Measurements from ENCODE around the gene ODF4. TPM values are rescaled to one million over a fixed set of nuclear protein-coding genes. Genes with fewer than 3 reads are reported as not detected.
A peak's percentile ranks its signal among the peaks of the same experiment; 100 is the strongest.

The ODF4 gene
- total and polyA plus RNA-seq, 4 donors: not detected

- no peak for DNase-seq (ENCODE audit: low spot score)
- Histone ChIP-seq H3K36me3 (ENCODE audit: control insufficient read depth in 4 of 4, insufficient read depth in 3 of 4, low read depth in 1 of 4, low read length in 3 of 4) (peaks cover 5 to 15% (median 14%) of the 10 kb centered on the region in 4 donors), H3K27me3 (ENCODE audit: control insufficient read depth in 4 of 4, insufficient read depth in 4 of 4, low read length in 3 of 4) (no peaks in the 10 kb centered on the region), H3K4me3 (ENCODE audit: low read depth in 1 of 3, low read length in 3 of 3) (no peak overlapping the region), H3K9me3 (ENCODE audit: control insufficient read depth in 4 of 4, low read length in 3 of 4) (no peaks in the 10 kb centered on the region), H3K27ac (ENCODE audit: low read depth in 1 of 2, low read length in 2 of 2) (peak overlapping the region; percentile 25 to 28), H3K4me1 (ENCODE audit: control insufficient read depth in 4 of 4, insufficient read depth in 4 of 4, low read length in 3 of 4) (peaks cover 13 to 38% (median 27%) of the 10 kb centered on the region in 4 donors), H3K9ac (ENCODE audit: low read depth in 1 of 2, low read length in 2 of 2) (peak overlapping the region in 1 of 2 donors; percentile 32)
- TF ChIP-seq RXRA (IDR thresholded peaks at IDR 0.05): peak in 1 of 2 donors; percentile 11
- no peak for TF ChIP-seq FOXA2 (IDR thresholded peaks at IDR 0.05)
- peak; percentile 34 for TF ChIP-seq NR2F2 (IDR thresholded peaks at IDR 0.05)
- WGBS: 80% methylated on average over 12 of the region's 12 CpGs
Measured at GRCh38 chr17:8384801-8385378, 45.2 kb downstream of the ODF4 start.

GRCh38 chr17:8386841-8387240 lies 47.2 kb downstream of the ODF4 start:
- WGBS: 84% methylated on average over 6 of the region's 6 CpGs
- Histone ChIP-seq H3K4me3 (ENCODE audit: low read depth in 1 of 3, low read length in 3 of 3) (no peak overlapping the region), H3K36me3 (ENCODE audit: control insufficient read depth in 4 of 4, insufficient read depth in 3 of 4, low read depth in 1 of 4, low read length in 3 of 4) (peaks cover 0 to 1% (median under 1%) of the 10 kb centered on the region in 4 donors), H3K9ac (ENCODE audit: low read depth in 1 of 2, low read length in 2 of 2) (no peak overlapping the region), H3K4me1 (ENCODE audit: control insufficient read depth in 4 of 4, insufficient read depth in 4 of 4, low read length in 3 of 4) (peaks cover 3 to 20% (median 13%) of the 10 kb centered on the region in 4 donors), H3K27ac (ENCODE audit: low read depth in 1 of 2, low read length in 2 of 2) (no peak overlapping the region), H3K9me3 (ENCODE audit: control insufficient read depth in 4 of 4, low read length in 3 of 4) (no peaks in the 10 kb centered on the region), H3K27me3 (ENCODE audit: control insufficient read depth in 4 of 4, insufficient read depth in 4 of 4, low read length in 3 of 4) (no peaks in the 10 kb centered on the region)
- no peak for TF ChIP-seq TAF1 (conservative IDR thresholded peaks at IDR 0.05)
- TF ChIP-seq REST (IDR thresholded peaks at IDR 0.05): no peak
- no peak for TF ChIP-seq NR2F2 (IDR thresholded peaks at IDR 0.05)
- no peak for TF ChIP-seq CTCF (IDR thresholded peaks at IDR 0.05; ENCODE audit: low read depth, low read length, missing input control)
- DNase-seq (ENCODE audit: low spot score): no peak

- Histone ChIP-seq H3K27me3 (ENCODE audit: control insufficient read depth in 4 of 4, insufficient read depth in 4 of 4, low read length in 3 of 4) (no peaks in the 10 kb centered on the region), H3K9ac (ENCODE audit: low read depth in 1 of 2, low read length in 2 of 2) (no peak overlapping the region), H3K4me3 (ENCODE audit: low read depth in 1 of 3, low read length in 3 of 3) (no peak overlapping the region), H3K4me1 (ENCODE audit: control insufficient read depth in 4 of 4, insufficient read depth in 4 of 4, low read length in 3 of 4) (peaks cover 0 to 15% (median 9%) of the 10 kb centered on the region in 4 donors), H3K36me3 (ENCODE audit: control insufficient read depth in 4 of 4, insufficient read depth in 3 of 4, low read depth in 1 of 4, low read length in 3 of 4) (no peaks in the 10 kb centered on the region), H3K9me3 (ENCODE audit: control insufficient read depth in 4 of 4, low read length in 3 of 4) (no peaks in the 10 kb centered on the region), H3K27ac (ENCODE audit: low read depth in 1 of 2, low read length in 2 of 2) (no peak overlapping the region)
- no peak for DNase-seq (ENCODE audit: low spot score)
- WGBS: 91% methylated on average over 7 of the region's 7 CpGs
- TF ChIP-seq RXRA (IDR thresholded peaks at IDR 0.05) (no peak), MAX (IDR thresholded peaks at IDR 0.05) (no peak)
Measured at GRCh38 chr17:8387914-8388651, 48.4 kb downstream of the ODF4 start.

All from liver (tissue), 9 donors.